GM12878 (cell line): Measurements from ENCODE around the gene BRD9. TPM values are rescaled to one million over a fixed set of nuclear protein-coding genes. Genes with fewer than 3 reads are reported as not detected.

Source experiments
- ATAC-seq: fragments of 200-7000 bp; cut with Tn5 transposase; 3 replicates; pipeline ENCODE4 v1.9.1; 2020; ENCODE audit warnings: mild to moderate bottlenecking, moderate library complexity
- BruUV-seq: library from RNA; stranded (reverse); fragments of 400-500 nt; replicated peaks from 2 replicates; lab custom pipeline; 2021; lab: Mats Ljungman, UMichigan
- CTCF ChIA-PET: fragments of 300-600 bp; sonication (Branson Sonifier 250); formaldehyde crosslinking; extraction: SDS; loops from one replicate; lab custom pipeline; 2021; ENCODE audit warnings: inconsistent platforms; lab: Yijun Ruan, JAX
- POLR2A ChIA-PET: fragments of 350-600 bp; formaldehyde crosslinking; extraction: SDS; loops from one replicate; lab custom pipeline; 2021; ENCODE audit warnings: inconsistent platforms; lab: Charles Lee
- RAD21 ChIA-PET: fragments of 300-600 bp; sonication (Branson Sonifier 250); formaldehyde crosslinking; loops from one replicate; lab custom pipeline; 2023; ENCODE audit warnings: antibody characterized with exemption; ENCODE audit not compliant: unreplicated experiment; lab: Charles Lee
- SMC1A ChIA-PET: fragments of 300-600 bp; sonication (Branson Sonifier 250); formaldehyde crosslinking; loops from one replicate; lab custom pipeline; 2023; ENCODE audit not compliant: unreplicated experiment, uncharacterized antibody; lab: Charles Lee
- DNase-seq: peaks from one replicate; pipeline ENCODE4 v3.0.0-alpha.2; 2011; ENCODE audit warnings: low read depth, low spot score
- FAIRE-seq: peaks from 3 replicates; lab custom pipeline; 2011; peaks lifted over from hg19 to GRCh38; lab: Jason Lieb, UNC
- H2AFZ ChIP-seq: 2 replicates; pipeline ENCODE4 v1.6.0; 2011; ENCODE audit warnings: low read depth, low read length, control low read depth; ENCODE audit not compliant: control insufficient read depth
- H3K27ac ChIP-seq: 2 replicates; pipeline ENCODE4 v1.5.1; 2011; ENCODE audit warnings: control low read depth; ENCODE audit not compliant: control insufficient read depth, insufficient read depth
- H3K27me3 ChIP-seq, 2 experiments: replicated peaks in 1 of 2; 2 replicates each; pipeline versions ENCODE4 v1.6.0 to v1.6.1; 2011; ENCODE audit warnings: low read length in 1 of 2; ENCODE audit not compliant: control insufficient read depth in 2 of 2, insufficient read depth in 2 of 2
- H3K36me3 ChIP-seq, 2 experiments: 2 replicates each; pipeline ENCODE4 v1.5.1; 2011; ENCODE audit warnings: low read length in 1 of 2; ENCODE audit not compliant: control insufficient read depth in 2 of 2, insufficient read depth in 2 of 2
- H3K4me1 ChIP-seq: 2 replicates; pipeline ENCODE4 v1.6.1; 2011; ENCODE audit warnings: mild to moderate bottlenecking, low read length, moderate library complexity, mixed read lengths; ENCODE audit not compliant: control insufficient read depth, insufficient read depth
- H3K4me2 ChIP-seq: 2 replicates; pipeline ENCODE4 v1.6.0; 2011; ENCODE audit warnings: control low read depth; ENCODE audit not compliant: control insufficient read depth, insufficient read depth
- H3K4me3 ChIP-seq: fragments of 200-600 bp; sonication (generic); 2 replicates; pipeline ENCODE4 v1.5.1; 2016
- H3K79me2 ChIP-seq: 2 replicates; pipeline ENCODE4 v1.6.0; 2011; ENCODE audit warnings: low read length; ENCODE audit not compliant: control insufficient read depth, insufficient read depth
- H3K9ac ChIP-seq: 2 replicates; pipeline ENCODE4 v1.8.0; 2011; ENCODE audit warnings: low read length, control low read depth, mixed read lengths; ENCODE audit not compliant: control insufficient read depth, insufficient read depth
- H3K9me3 ChIP-seq: replicated peaks from 3 replicates; pipeline ENCODE4 v1.5.1; 2011; ENCODE audit warnings: mild to moderate bottlenecking, low read length; ENCODE audit not compliant: control insufficient read depth, insufficient read depth
- H4K20me1 ChIP-seq: 2 replicates; pipeline ENCODE4 v1.6.0; 2011; ENCODE audit not compliant: control insufficient read depth, insufficient read depth
- SPI1 ChIP-seq: IDR thresholded peaks from 2 replicates; pipeline ENCODE4 v1.6.1; 2011; ENCODE audit warnings: low read depth, mild to moderate bottlenecking, low read length, moderate library complexity, borderline replicate concordance; ENCODE audit not compliant: insufficient read depth
- WGBS: methylation state at CpG from one replicate; pipeline ENCODE4 v1.1.6; 2016; ENCODE audit warnings: low lambda C conversion rate; ENCODE audit not compliant: insufficient replicate concordance, insufficient coverage; ENCODE audit errors: missing lambda C conversion rate; 5-methylcytosine and 5-hydroxymethylcytosine counted together
- in situ Hi-C: fragments of 300-500 bp; cut with MboI; formaldehyde crosslinking; loops from 9 replicates; pipeline ENCODE4 v1.14.3; 2018; ENCODE audit warnings: mixed read lengths
- intact Hi-C: fragments of 100-400 bp; cut with micrococcal nuclease; formaldehyde crosslinking; loops from one replicate; pipeline ENCODE4 v1.14.2; 2022; ENCODE audit not compliant: unreplicated experiment
- polyA plus RNA-seq, 11 experiments: library from polyadenylated mRNA; depleted of rRNA in 4 of 11; unstranded in 6 of 11; stranded (reverse) in 5 of 11; fragments of >200 nt; fragmentation: Nextera tagmentation in 4 of 11; fragmentation: Illumina TruSeq in 1 of 11; extraction: Ambion mirVana in 4 of 11; extraction: Trizol in 1 of 11; gene quantifications; 1 replicate in 1 of 11; 2 replicates in 10 of 11; pipeline versions ENCODE4 v1.2.1 to v1.2.3, GENCODE V29; 2011 to 2016; ENCODE audit warnings: inconsistent platforms in 2 of 11, missing spikeins in 2 of 11, low read depth in 1 of 11
- total RNA-seq, 4 experiments: library from RNA; depleted of rRNA in 3 of 4; stranded (reverse); fragments of >200 nt in 3 of 4; fragmentation: Illumina TruSeq in 1 of 4; extraction: Trizol in 1 of 4; gene quantifications; 2 replicates each; pipeline versions ENCODE4 v1.2.1 to v1.2.3, GENCODE V29; 2013 to 2021
- TF ChIP-seq, protein P1 (sequence below): IDR thresholded peaks from 2 replicates; pipeline ENCODE4 v1.6.1; 2012; ENCODE audit warnings: low read depth, low read length, improper control_type of control experiment

Gene BRD9
- total and polyA plus RNA-seq, 10 of the 15 experiments (the other 5 are each of a cell fraction or from before 2014, with no cell fraction given), result 2.0 to 48.6 (median 32.4) TPM

DNA sequence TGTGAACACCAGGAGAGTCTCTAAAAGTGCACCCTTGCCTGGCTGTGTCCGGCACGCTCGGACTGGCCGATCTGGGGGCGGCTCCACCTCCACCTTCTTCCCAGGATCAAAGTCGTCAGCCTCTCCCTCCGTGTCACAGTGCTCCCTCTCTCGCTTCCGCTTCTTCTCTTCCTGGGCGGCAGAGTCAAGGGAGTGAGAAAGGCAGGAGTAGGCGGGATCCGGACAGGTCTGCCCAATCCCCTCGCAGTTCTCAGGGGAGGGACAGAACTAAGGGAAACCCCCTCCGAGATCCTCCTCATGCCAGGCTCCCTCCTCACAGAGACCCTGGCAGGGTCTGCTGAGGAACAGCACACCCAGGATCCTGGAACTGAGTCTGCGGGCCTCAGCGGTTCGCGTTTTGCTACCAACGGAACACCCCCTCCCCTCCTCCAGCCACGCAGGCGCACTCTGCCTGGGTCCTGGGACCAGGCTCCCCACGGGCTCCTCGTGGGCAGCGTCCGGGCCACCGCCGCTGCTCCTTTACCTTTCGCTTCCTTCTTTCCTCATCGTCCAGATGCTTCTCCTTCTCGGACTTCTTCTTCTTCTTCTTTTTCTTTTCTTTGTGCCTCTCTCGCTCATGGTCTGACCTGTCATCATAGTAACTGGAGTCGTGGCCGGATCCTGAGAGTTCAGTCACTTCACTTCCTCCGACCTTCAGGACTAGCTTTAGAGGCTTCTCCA lies 1.3 kb downstream of the BRD9 start:
- Histone ChIP-seq H3K27me3 (no peaks in the 10 kb centered on the region), H4K20me1 (no peaks in the 10 kb centered on the region), H3K79me2 (peaks cover 45% of the 10 kb centered on the region), H3K9me3 (no peaks in the 10 kb centered on the region), H3K27ac (peak overlapping the region; percentile 88), H3K4me2 (peak overlapping the region; percentile 86), H3K4me3 (peak overlapping the region; percentile 97), H3K4me1 (peaks cover 14% of the 10 kb centered on the region), H3K9ac (peak overlapping the region; percentile 98), H3K36me3 (peaks cover 18 to 30% of the 10 kb centered on the region in 2 experiments; a peak in 3 of 4 replicates)
- RAD21 ChIA-PET, result interaction anchor here (2.9 kb wide), 1 partner anchor 11 kb away, joined by 12 read pairs; no protein-coding TSS in a partner anchor
- SMC1A ChIA-PET, result interaction anchor here (1.1 to 2.2 kb wide), 2 partner anchors 12 to 249 kb away, joined by 3 to 8 read pairs; no protein-coding TSS in a partner anchor
- POLR2A ChIA-PET, result no interaction called here
- no peak for DNase-seq
- in situ Hi-C loops, result no loop called here
- 77% methylated on average over 33 of the region's 34 CpGs for WGBS
- no peak for FAIRE-seq
- no peak; the same call in 2 of the 3 replicates for ATAC-seq
- TF ChIP-seq SPI1, result 0 out of 2 replicates have a peak, but pooled peaks have one; percentile 3
- TF ChIP-seq, protein P1, sequence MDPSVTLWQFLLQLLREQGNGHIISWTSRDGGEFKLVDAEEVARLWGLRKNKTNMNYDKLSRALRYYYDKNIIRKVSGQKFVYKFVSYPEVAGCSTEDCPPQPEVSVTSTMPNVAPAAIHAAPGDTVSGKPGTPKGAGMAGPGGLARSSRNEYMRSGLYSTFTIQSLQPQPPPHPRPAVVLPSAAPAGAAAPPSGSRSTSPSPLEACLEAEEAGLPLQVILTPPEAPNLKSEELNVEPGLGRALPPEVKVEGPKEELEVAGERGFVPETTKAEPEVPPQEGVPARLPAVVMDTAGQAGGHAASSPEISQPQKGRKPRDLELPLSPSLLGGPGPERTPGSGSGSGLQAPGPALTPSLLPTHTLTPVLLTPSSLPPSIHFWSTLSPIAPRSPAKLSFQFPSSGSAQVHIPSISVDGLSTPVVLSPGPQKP, result no peak
- TF ChIP-seq, all 136 proteins: peak for 1
- BruUV-seq, result no TSS peak
- intact Hi-C loops, result loop anchor here (5.0 kb wide), 1 partner anchor 574 kb away; no protein-coding TSS in a partner anchor
- CTCF ChIA-PET, result interaction anchor here (1.6 to 3.0 kb wide), 3 partner anchors 10 to 12 kb away, joined by 4 to 8 read pairs (median 6); no protein-coding TSS in a partner anchor
- no peak overlapping the region for H2AFZ ChIP-seq
